ENCODE measurements around the gene PLSCR2.
A peak's percentile ranks its signal among the peaks of the same experiment; 100 is the strongest.
"Not testable (repeated sequence)": the region's sequence is repeated elsewhere in the genome, so short reads cannot be mapped to it uniquely, and the experiment has no call there.

Gene PLSCR2

DNA sequence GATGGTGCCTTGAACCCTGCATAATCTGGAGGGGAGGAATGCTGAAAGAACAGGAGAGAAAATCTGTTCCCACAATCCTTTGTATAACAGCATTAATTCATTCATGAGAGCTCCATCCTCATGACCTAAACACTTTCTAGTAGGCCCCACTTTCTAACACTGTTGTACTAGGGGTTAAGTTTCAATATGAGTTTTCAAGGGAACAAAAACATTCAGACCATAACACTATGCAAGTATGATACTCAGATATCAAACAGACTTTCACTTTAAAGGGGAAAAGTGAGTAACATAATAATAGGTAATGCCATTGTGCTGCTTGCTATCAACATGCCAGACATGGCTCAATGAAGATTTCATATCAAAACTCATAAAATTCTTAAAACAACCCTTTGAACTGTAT, 32.4 kb upstream of the PLSCR2 start:
- Histone ChIP-seq H3K27me3 (ENCODE audit: insufficient read depth, low read length, poor library complexity, severe bottlenecking) (no peaks in the 10 kb centered on the region), H3F3A (ENCODE audit: low read depth) (no peaks in the 10 kb centered on the region), H3K79me2 (ENCODE audit: insufficient read depth, low read length) (no peaks in the 10 kb centered on the region), H3K4me2 (ENCODE audit: low read depth, low read length, poor library complexity, severe bottlenecking) (no peak overlapping the region), H3K4me3 (ENCODE audit: low read length, poor library complexity, severe bottlenecking) (no peak overlapping the region), H3K4me1 (ENCODE audit: insufficient read depth, low read length, poor library complexity, severe bottlenecking) (peaks cover 2% of the 10 kb centered on the region), H2AFZ (ENCODE audit: low read length) (no peak overlapping the region), H4K20me1 (ENCODE audit: insufficient read depth, low read length, poor library complexity, severe bottlenecking) (no peaks in the 10 kb centered on the region), H3K36me3 (ENCODE audit: insufficient read depth, low read length) (no peaks in the 10 kb centered on the region), H3K9ac (ENCODE audit: low read depth, low read length, poor library complexity, severe bottlenecking) (no peak overlapping the region), H3K9me2 (replicated peaks; ENCODE audit: low read depth, low read length) (no peaks in the 10 kb centered on the region), H3K9me3 (ENCODE audit: insufficient read depth, low read depth, low read length) (no peaks in the 10 kb centered on the region)
- TF ChIP-seq CTCF (conservative IDR thresholded peaks at IDR 0.05; ENCODE audit: low read length) = no peak
- no peak for TF ChIP-seq EZH2phosphoT487 (IDR thresholded peaks at IDR 0.05; ENCODE audit: borderline replicate concordance)

DNA sequence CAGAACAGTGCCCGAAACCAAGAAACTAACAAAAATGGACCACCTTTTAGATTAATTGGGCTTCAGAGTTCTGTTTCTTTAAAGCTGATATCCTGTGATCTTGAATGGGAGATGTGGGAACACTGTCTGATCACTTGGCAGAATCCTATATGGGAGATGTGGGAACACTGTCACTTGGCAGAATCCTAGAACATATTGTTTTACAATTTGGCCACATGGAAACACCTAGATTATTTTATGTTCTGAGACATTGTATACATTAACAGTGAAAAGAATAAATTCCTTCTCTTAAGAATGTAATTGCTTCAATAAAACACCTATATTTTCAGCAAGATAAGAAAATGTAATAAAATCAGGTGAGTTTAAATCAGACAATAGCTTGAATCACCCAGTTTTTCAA, 30.3 kb upstream of the PLSCR2 start:
- H3K4me3 ChIP-seq (ENCODE audit: low read length, poor library complexity, severe bottlenecking) = no peak overlapping the region
- H3K4me1 ChIP-seq (ENCODE audit: insufficient read depth, low read length, poor library complexity, severe bottlenecking) = peaks cover 4% of the 10 kb centered on the region

GRCh38 chr3:146498002-146498736, 28.8 kb upstream of the PLSCR2 start:
- H3K79me2 ChIP-seq (ENCODE audit: insufficient read depth, low read length) = no peaks in the 10 kb centered on the region
- H4K20me1 ChIP-seq (ENCODE audit: insufficient read depth, low read length, poor library complexity, severe bottlenecking) = no peaks in the 10 kb centered on the region
- H3F3A ChIP-seq (ENCODE audit: low read depth) = no peaks in the 10 kb centered on the region
- H3K36me3 ChIP-seq (ENCODE audit: insufficient read depth, low read length) = no peaks in the 10 kb centered on the region
- H3K4me1 ChIP-seq (ENCODE audit: insufficient read depth, low read length, poor library complexity, severe bottlenecking) = peaks cover 4% of the 10 kb centered on the region
- TF ChIP-seq EZH2phosphoT487 (IDR thresholded peaks at IDR 0.05; ENCODE audit: borderline replicate concordance) = no peak
- TF ChIP-seq CTCF (conservative IDR thresholded peaks at IDR 0.05; ENCODE audit: low read length) = no peak
- H3K4me3 ChIP-seq (ENCODE audit: low read length, poor library complexity, severe bottlenecking) = peak overlapping the region; percentile 68
- no peaks in the 10 kb centered on the region for H3K27me3 ChIP-seq (ENCODE audit: insufficient read depth, low read length, poor library complexity, severe bottlenecking)
- peak overlapping the region; percentile 20 for H3K9ac ChIP-seq (ENCODE audit: low read depth, low read length, poor library complexity, severe bottlenecking)
- peak overlapping the region; percentile 90 for H2AFZ ChIP-seq (ENCODE audit: low read length)
- no peaks in the 10 kb centered on the region for H3K9me3 ChIP-seq (ENCODE audit: insufficient read depth, low read depth, low read length)
- H3K9me2 ChIP-seq (replicated peaks; ENCODE audit: low read depth, low read length) = no peaks in the 10 kb centered on the region
- peak overlapping the region; percentile 67 for H3K4me2 ChIP-seq (ENCODE audit: low read depth, low read length, poor library complexity, severe bottlenecking)

More for the DNA sequence above, 30.3 kb upstream of the PLSCR2 start:
- Histone ChIP-seq H3K36me3 (ENCODE audit: insufficient read depth, low read length) (no peaks in the 10 kb centered on the region), H4K20me1 (ENCODE audit: insufficient read depth, low read length, poor library complexity, severe bottlenecking) (no peaks in the 10 kb centered on the region), H3K9me2 (replicated peaks; ENCODE audit: low read depth, low read length) (no peaks in the 10 kb centered on the region), H3K9me3 (ENCODE audit: insufficient read depth, low read depth, low read length) (no peaks in the 10 kb centered on the region), H3K79me2 (ENCODE audit: insufficient read depth, low read length) (no peaks in the 10 kb centered on the region), H3K4me2 (ENCODE audit: low read depth, low read length, poor library complexity, severe bottlenecking) (no peak overlapping the region), H3F3A (ENCODE audit: low read depth) (no peaks in the 10 kb centered on the region), H3K27me3 (ENCODE audit: insufficient read depth, low read length, poor library complexity, severe bottlenecking) (no peaks in the 10 kb centered on the region), H2AFZ (ENCODE audit: low read length) (no peak overlapping the region), H3K9ac (ENCODE audit: low read depth, low read length, poor library complexity, severe bottlenecking) (no peak overlapping the region)
- TF ChIP-seq CTCF (conservative IDR thresholded peaks at IDR 0.05; ENCODE audit: low read length) (no peak), EZH2phosphoT487 (IDR thresholded peaks at IDR 0.05; ENCODE audit: borderline replicate concordance) (no peak)

DNA sequence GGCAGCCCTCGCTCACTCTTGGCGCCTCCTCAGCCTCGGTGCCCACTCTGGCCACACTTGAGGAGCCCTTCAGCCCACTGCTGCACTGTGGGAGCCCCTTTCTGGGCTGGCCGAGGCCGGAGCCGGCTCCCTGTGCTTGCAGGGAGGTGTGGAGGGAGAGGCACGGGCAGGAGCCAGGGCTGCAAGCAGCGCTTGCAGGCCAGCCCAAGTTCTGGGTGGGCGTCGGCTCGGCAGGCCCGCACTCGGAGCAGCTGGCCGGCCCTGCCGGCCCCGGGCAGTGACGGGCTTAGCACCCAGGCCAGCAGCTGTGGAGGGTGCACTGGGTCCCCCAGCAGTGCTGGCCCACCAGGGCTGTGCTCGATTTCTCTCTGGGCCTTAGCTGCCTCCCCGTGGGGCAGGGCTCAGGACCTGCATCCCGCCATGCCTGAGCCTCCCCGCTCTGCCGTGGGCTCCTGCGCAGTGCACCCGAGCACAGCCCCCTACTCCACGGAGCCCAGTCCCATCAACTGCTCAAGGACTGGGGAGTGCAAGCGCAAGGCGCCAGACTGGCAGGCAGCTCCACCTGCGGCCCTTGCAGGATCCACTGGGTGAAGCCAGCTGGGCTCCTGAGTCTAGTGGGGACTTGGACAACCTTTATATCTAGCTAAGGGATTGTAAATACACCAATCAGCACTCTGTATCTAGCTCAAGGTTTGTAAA, 27.9 kb upstream of the PLSCR2 start:
- H3K4me3 ChIP-seq (ENCODE audit: low read length, poor library complexity, severe bottlenecking); H3K79me2 ChIP-seq (ENCODE audit: insufficient read depth, low read length); H3K4me2 ChIP-seq (ENCODE audit: low read depth, low read length, poor library complexity, severe bottlenecking): not testable (repeated sequence)

More for the DNA sequence above, 27.9 kb upstream of the PLSCR2 start:
- H3K27me3 ChIP-seq (ENCODE audit: insufficient read depth, low read length, poor library complexity, severe bottlenecking); H3K4me1 ChIP-seq (ENCODE audit: insufficient read depth, low read length, poor library complexity, severe bottlenecking); H3K9me3 ChIP-seq (ENCODE audit: insufficient read depth, low read depth, low read length); H4K20me1 ChIP-seq (ENCODE audit: insufficient read depth, low read length, poor library complexity, severe bottlenecking); H2AFZ ChIP-seq (ENCODE audit: low read length); H3K9ac ChIP-seq (ENCODE audit: low read depth, low read length, poor library complexity, severe bottlenecking); H3K36me3 ChIP-seq (ENCODE audit: insufficient read depth, low read length); H3F3A ChIP-seq (ENCODE audit: low read depth); H3K9me2 ChIP-seq (replicated peaks; ENCODE audit: low read depth, low read length): not testable (repeated sequence)
